Fibroblast of peridontal ligament (primary cell): ENCODE measurements around the gene DENND5B.
A peak's percentile ranks its signal among the peaks of the same experiment; 100 is the strongest.
"Not testable (repeated sequence)": the region's sequence is repeated elsewhere in the genome, so short reads cannot be mapped to it uniquely, and the experiment has no call there.

Experiments used
- DNase-seq: peaks from one replicate; pipeline ENCODE4 v3.0.0-alpha.2; 2010; ENCODE audit errors: extremely low read depth

DENND5B gene

GRCh38 chr12:31557707-31558106, 33.2 kb downstream of the DENND5B start:
- DNase-seq: no peak

- not testable (repeated sequence) for DNase-seq
Observed at GRCh38 chr12:31555466-31555865, 35.5 kb downstream of the DENND5B start.

- DNase-seq: not testable (repeated sequence)
Observed at GRCh38 chr12:31550590-31550989, 40.3 kb downstream of the DENND5B start.

GRCh38 chr12:31536672-31537071, 54.3 kb downstream of the DENND5B start:
- DNase-seq: peak; percentile 89

GRCh38 chr12:31533470-31533869, 57.5 kb downstream of the DENND5B start:
- DNase-seq: no peak

- DNase-seq: no peak
Observed at GRCh38 chr12:31531893-31532292, 59.0 kb downstream of the DENND5B start.

- DNase-seq: no peak
Observed at GRCh38 chr12:31528095-31528494, 62.8 kb downstream of the DENND5B start.

- DNase-seq: no peak
Observed at GRCh38 chr12:31527083-31527482, 63.9 kb downstream of the DENND5B start.

GRCh38 chr12:31526158-31526546, 64.8 kb downstream of the DENND5B start:
- DNase-seq: no peak

- no peak for DNase-seq
Observed at GRCh38 chr12:31525496-31526157, 65.3 kb downstream of the DENND5B start.

- DNase-seq: peak; percentile 25
Observed at GRCh38 chr12:31524791-31525495, 66.0 kb downstream of the DENND5B start.

- no peak for DNase-seq
Observed at GRCh38 chr12:31523306-31523705, 67.6 kb downstream of the DENND5B start.

- DNase-seq: no peak
Observed at GRCh38 chr12:31522607-31523006, 68.3 kb downstream of the DENND5B start.

GRCh38 chr12:31521964-31522363, 69.0 kb downstream of the DENND5B start:
- peak; percentile 71 for DNase-seq

- peak; percentile 23 for DNase-seq
Observed at GRCh38 chr12:31519511-31519910, 71.4 kb downstream of the DENND5B start.

GRCh38 chr12:31518680-31519227, 72.2 kb downstream of the DENND5B start:
- peak; percentile 100 for DNase-seq

GRCh38 chr12:31517994-31518393, 72.9 kb downstream of the DENND5B start:
- DNase-seq: peak; percentile 52

GRCh38 chr12:31516702-31517101, 74.2 kb downstream of the DENND5B start:
- no peak for DNase-seq

- DNase-seq: no peak
Observed at GRCh38 chr12:31514912-31515311, 76.0 kb downstream of the DENND5B start.

- no peak for DNase-seq
Observed at GRCh38 chr12:31510034-31510433, 80.9 kb downstream of the DENND5B start.

- DNase-seq: no peak
Observed at GRCh38 chr12:31508436-31509150, 82.3 kb downstream of the DENND5B start.

GRCh38 chr12:31507966-31508365, 83.0 kb downstream of the DENND5B start:
- DNase-seq: peak; percentile 50
